ENCODE data around the gene TAGLN2.

Gene TAGLN2

GRCh38 chr1:159916242-159917051 is 8.9 kb downstream of the TAGLN2 start:
- no peaks in the 10 kb centered on the region for H3K27me3 ChIP-seq (ENCODE audit: insufficient read depth, poor library complexity, severe bottlenecking)
- H3K4me3 ChIP-seq (replicated peaks; ENCODE audit: insufficient read depth, low read length): no peak overlapping the region
- no peak for DNase-seq (ENCODE audit: low read depth in 1 of 2, low spot score in 1 of 2)
- TF ChIP-seq, protein P1, sequence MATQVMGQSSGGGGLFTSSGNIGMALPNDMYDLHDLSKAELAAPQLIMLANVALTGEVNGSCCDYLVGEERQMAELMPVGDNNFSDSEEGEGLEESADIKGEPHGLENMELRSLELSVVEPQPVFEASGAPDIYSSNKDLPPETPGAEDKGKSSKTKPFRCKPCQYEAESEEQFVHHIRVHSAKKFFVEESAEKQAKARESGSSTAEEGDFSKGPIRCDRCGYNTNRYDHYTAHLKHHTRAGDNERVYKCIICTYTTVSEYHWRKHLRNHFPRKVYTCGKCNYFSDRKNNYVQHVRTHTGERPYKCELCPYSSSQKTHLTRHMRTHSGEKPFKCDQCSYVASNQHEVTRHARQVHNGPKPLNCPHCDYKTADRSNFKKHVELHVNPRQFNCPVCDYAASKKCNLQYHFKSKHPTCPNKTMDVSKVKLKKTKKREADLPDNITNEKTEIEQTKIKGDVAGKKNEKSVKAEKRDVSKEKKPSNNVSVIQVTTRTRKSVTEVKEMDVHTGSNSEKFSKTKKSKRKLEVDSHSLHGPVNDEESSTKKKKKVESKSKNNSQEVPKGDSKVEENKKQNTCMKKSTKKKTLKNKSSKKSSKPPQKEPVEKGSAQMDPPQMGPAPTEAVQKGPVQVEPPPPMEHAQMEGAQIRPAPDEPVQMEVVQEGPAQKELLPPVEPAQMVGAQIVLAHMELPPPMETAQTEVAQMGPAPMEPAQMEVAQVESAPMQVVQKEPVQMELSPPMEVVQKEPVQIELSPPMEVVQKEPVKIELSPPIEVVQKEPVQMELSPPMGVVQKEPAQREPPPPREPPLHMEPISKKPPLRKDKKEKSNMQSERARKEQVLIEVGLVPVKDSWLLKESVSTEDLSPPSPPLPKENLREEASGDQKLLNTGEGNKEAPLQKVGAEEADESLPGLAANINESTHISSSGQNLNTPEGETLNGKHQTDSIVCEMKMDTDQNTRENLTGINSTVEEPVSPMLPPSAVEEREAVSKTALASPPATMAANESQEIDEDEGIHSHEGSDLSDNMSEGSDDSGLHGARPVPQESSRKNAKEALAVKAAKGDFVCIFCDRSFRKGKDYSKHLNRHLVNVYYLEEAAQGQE (IDR thresholded peaks at IDR 0.05; ENCODE audit: insufficient replicate concordance, low read depth): no peak
- TF ChIP-seq POLR2AphosphoS5 (IDR thresholded peaks at IDR 0.05; ENCODE audit: low read depth): peak; percentile 41; the same call in 1 of the 2 replicates
- H3K27ac ChIP-seq (replicated peaks): peak overlapping the region; percentile 4

GRCh38 chr1:159915571-159916241 is 9.6 kb downstream of the TAGLN2 start:
- Histone ChIP-seq H3K27me3 (ENCODE audit: insufficient read depth, poor library complexity, severe bottlenecking) (no peaks in the 10 kb centered on the region), H3K27ac (replicated peaks) (no peak overlapping the region; the same call in 1 of the 2 replicates), H3K4me3 (replicated peaks; ENCODE audit: insufficient read depth, low read length) (no peak overlapping the region)
- no peak for TF ChIP-seq GABPA (IDR thresholded peaks at IDR 0.05; ENCODE audit: low read depth)
- no peak; the same call in 1 of the 2 replicates for TF ChIP-seq POLR2AphosphoS5 (IDR thresholded peaks at IDR 0.05; ENCODE audit: low read depth)
- no peak for TF ChIP-seq CTCF (IDR thresholded peaks at IDR 0.05; ENCODE audit: insufficient read depth, low read length)
- TF ChIP-seq, protein P1 (IDR thresholded peaks at IDR 0.05; ENCODE audit: insufficient replicate concordance, low read depth): no peak
- no peak for TF ChIP-seq SPI1 (IDR thresholded peaks at IDR 0.05; ENCODE audit: borderline replicate concordance, low read depth)
- DNase-seq (ENCODE audit: low read depth in 1 of 2, low spot score in 1 of 2): no peak

GRCh38 chr1:159914252-159915018 is 10.9 kb downstream of the TAGLN2 start:
- TF ChIP-seq GABPA (IDR thresholded peaks at IDR 0.05; ENCODE audit: low read depth) (no peak), SPI1 (IDR thresholded peaks at IDR 0.05; ENCODE audit: borderline replicate concordance, low read depth) (no peak), POLR2AphosphoS5 (IDR thresholded peaks at IDR 0.05; ENCODE audit: low read depth) (no peak), CTCF (IDR thresholded peaks at IDR 0.05; ENCODE audit: insufficient read depth, low read length) (no peak)
- TF ChIP-seq, protein P1 (IDR thresholded peaks at IDR 0.05; ENCODE audit: insufficient replicate concordance, low read depth): no peak
- DNase-seq (ENCODE audit: low read depth in 1 of 2, low spot score in 1 of 2): no peak
- no peak overlapping the region for H3K27ac ChIP-seq (replicated peaks)
- H3K27me3 ChIP-seq (ENCODE audit: insufficient read depth, poor library complexity, severe bottlenecking): no peaks in the 10 kb centered on the region
- no peak overlapping the region for H3K4me3 ChIP-seq (replicated peaks; ENCODE audit: insufficient read depth, low read length)
